HG03108 (cell line): Measurements from ENCODE around the gene POLQ.
"Not testable (repeated sequence)": the region's sequence is repeated elsewhere in the genome, so short reads cannot be mapped to it uniquely, and the experiment has no call there.

Experiments
- ATAC-seq: cut with Tn5 transposase; IDR thresholded peaks from one replicate; pipeline ENCODE4 v1.9.1; 2021; ENCODE audit warnings: moderate library complexity; ENCODE audit not compliant: unreplicated experiment

The POLQ gene

GRCh38 chr3:121515313-121515712 lies 30.5 kb downstream of the POLQ start:
- ATAC-seq = no peak

DNA sequence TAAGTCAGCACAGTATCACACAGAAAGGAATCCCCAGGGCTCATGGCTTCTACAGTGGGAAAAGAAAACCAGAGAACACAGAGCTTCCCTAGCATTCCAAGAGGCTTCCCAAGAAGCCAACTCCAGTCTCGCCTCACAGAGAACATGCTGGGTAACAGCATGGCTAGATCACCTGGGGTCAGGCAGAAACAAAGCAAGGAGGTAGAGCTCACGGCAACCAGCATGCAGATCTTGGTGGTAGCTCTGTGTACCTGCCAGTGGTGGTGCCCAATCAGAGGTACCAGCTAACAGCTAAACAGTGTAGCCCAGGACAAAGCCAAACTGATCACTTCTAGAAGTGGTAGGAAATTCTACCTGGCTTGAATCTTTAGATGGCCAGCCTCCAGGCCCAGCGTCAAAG lies 31.3 kb downstream of the POLQ start:
- ATAC-seq = no peak

GRCh38 chr3:121508389-121508788 lies 37.4 kb downstream of the POLQ start:
- ATAC-seq = no peak

DNA sequence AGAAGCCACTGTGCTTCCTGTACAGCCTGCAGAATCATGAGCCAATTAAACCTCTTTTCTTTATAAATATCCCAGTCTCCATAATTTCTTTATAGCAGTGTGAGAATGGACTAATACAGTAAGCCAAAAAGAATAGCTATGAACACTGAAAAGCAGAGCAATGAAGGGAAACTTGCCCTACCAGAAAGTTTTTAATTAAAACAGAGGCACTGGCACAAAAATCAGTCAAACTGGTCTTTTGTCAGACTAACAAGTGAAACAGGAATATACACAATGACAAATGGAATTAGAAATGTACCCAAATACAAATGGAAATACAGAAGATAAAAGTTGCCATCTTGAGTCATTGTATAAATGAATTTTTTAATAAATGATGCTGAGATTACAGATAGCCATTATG lies 40.5 kb downstream of the POLQ start:
- ATAC-seq = no peak

DNA sequence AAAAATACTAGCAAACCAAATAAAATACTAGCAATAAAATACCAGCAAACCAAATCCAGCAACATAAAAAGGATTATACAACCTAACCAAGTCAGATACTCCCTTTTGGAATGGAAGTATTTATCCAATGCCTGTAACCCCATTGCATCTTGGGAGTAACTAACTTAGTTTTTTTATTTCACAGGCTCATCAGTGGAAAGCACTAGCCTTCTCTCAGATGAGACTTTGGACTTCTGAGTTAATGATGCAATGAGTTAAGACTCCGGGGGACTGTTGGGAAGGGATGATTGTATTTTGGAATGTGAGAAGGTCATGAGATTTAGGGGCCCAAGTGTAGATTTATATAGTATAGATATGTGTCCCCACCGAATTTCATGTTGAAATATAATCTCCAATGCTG lies 41.2 kb downstream of the POLQ start:
- no peak for ATAC-seq

DNA sequence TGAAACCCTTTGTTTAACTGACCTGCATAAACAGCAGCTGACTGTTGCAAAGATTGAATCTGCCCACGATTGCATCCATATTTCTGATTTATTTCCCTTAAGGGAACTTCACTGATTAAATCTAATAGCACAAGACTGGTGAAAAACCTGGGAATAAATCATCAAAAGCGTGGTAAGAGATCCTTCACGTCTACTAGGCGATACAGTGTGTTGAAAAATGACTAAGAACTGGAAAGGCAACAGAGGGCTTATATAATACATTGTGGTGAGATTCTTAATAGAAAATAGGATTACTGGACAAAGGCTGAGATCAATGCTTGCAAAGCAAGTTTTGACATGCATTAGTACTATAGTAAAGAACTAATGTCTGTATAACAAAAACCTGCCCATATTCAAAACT lies 49.0 kb downstream of the POLQ start:
- ATAC-seq = no peak

- ATAC-seq = no peak
These were observed 52.4 kb downstream of the POLQ start for GRCh38 chr3:121493431-121493830.

GRCh38 chr3:121491683-121492320 lies 54.0 kb downstream of the POLQ start:
- ATAC-seq = no peak

GRCh38 chr3:121490161-121490560 lies 55.6 kb downstream of the POLQ start:
- no peak for ATAC-seq

- ATAC-seq = no peak
These were observed 57.2 kb downstream of the POLQ start for GRCh38 chr3:121488628-121489027.

DNA sequence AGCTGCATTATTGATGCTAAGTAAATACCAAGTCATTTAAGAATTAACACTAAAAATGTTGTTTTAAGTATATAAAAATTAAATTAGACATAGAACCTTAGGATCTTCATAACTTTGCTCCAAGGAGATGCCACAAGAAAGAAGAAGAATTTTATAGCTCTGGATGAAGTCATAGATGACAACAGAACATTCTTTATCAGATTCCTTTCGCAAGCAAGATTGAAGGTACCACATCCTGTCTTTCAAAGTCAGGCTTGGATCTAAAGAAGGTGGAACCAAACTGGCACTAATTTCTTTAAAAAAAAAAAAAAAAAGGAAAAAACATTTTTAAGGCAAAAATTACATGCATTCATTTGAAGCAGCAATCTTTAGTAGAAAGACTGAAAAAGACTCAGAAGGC lies 62.5 kb downstream of the POLQ start:
- ATAC-seq = no peak

GRCh38 chr3:121482660-121483059 lies 63.1 kb downstream of the POLQ start:
- no peak for ATAC-seq

GRCh38 chr3:121481106-121481880 lies 64.5 kb downstream of the POLQ start:
- no peak for ATAC-seq

DNA sequence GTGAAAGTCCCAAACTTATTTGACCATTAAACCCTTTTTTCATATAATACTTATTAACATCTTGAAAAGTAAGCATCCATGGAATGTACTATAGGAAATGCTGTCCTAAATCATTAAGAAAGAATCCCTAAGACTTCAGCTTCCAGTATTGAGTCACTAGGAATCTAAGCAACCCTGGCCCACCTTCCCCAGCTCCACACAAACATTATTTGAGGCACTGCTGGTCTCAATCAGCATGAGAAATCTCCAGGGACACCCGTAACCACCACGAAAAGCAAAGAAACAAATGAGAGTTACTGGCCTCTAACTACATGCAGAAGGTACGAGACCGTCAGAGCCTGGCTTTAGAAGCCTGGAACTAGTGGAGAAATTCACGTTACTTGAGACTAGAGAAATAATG lies 68.2 kb downstream of the POLQ start:
- ATAC-seq = no peak

DNA sequence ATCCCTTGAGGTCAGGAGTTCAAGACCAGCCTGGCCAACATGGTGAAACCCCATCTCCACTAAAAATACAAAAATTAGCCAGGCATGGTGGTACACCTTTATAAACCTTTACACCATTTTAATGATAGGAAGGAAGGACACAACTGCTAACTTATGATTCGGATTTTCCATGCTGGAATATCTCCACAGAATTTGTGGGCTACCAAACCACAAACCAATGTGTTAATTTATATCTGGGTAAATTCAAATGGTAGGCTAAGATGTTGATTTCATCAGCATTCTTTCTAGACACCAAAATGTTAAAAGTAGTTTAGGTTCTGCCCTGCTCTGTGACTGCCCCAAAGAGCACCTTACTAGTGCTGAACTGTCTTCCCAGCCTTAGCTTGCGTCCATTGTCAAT lies 72.8 kb downstream of the POLQ start:
- ATAC-seq = no peak

GRCh38 chr3:121467085-121467484 lies 78.7 kb downstream of the POLQ start:
- ATAC-seq = no peak

DNA sequence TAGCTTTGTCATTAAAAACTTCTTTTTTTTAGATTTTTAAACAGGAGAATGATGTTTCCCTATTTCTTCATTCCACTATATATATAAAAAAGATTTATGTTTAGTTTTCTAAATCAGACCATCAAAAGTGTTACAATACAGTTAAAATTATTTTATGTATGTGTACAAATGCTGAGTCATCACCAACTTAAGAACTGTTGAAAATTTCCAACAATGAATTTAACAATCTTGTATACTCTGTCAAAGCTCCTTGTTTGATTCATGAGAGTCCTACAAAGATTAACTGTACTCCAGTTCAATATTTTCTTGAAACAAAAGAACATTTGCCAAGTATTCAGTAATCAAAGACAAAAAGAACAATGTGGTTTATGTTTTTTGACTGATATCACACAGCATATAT lies 82.0 kb downstream of the POLQ start:
- no peak for ATAC-seq

GRCh38 chr3:121462565-121462964 lies 83.2 kb downstream of the POLQ start:
- ATAC-seq = no peak

- not testable (repeated sequence) for ATAC-seq
These were observed 94.0 kb downstream of the POLQ start for GRCh38 chr3:121451752-121452151.

DNA sequence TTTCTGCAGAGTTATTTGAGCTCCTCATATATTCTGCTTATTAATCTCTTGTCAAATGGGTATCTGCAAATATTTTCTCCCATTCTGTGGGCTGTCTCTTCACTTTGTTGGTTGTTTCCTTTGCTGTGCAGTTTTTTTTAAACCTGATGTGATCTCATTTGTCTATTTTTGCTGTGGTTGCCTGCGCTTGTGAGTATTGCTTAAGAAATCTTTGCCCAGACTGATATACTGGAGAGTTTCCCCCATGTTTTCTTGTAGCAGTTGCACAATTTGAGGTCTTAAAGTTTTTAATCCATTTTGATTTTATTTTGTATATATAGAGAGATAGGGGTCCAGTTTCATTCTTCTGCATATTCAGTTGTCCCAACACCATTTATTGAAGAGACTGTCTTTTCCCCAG lies 102.3 kb downstream of the POLQ start:
- no peak for ATAC-seq

GRCh38 chr3:121436641-121437040 lies 109.1 kb downstream of the POLQ start:
- no peak for ATAC-seq

DNA sequence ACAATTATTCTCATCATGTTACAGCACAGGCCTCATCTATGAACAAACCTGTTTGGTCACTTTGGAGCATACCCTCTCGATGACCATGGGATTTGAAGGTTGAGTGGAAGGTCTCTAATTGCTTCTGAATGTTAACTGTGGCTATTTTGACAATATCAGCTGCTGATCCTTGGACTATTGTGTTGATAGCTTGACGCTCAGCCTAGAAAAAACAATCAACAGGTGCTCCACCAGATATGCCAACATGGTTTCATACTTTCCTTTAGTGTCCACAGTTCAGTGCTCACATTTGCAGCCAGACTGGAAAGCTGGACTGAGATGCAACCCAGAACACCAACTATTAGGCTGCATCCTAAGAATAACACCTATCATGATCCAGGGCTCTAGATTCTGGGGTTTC lies 109.7 kb downstream of the POLQ start:
- ATAC-seq = no peak
